Immature natural killer cell (primary cell): ENCODE results near the gene NQO1. TPM values are rescaled to one million over a fixed set of nuclear protein-coding genes. Genes with fewer than 3 reads are reported as not detected.
A peak's percentile ranks its signal among the peaks of the same experiment; 100 is the strongest.
"Not testable (repeated sequence)": the region's sequence is repeated elsewhere in the genome, so short reads cannot be mapped to it uniquely, and the experiment has no call there.

ENCODE experiments used
- DNase-seq, 3 donors: peaks; one replicate each; pipeline ENCODE4 v3.0.0; 2022; ENCODE audit warnings: mixed read lengths in 1 of 3
- H3K27ac Mint-ChIP-seq, 6 donors: one replicate each; pipeline ENCODE4 v1.8.0; 2020; ENCODE audit warnings: mixed read lengths in 6 of 6, mild to moderate bottlenecking in 5 of 6, inconsistent platforms in 4 of 6, moderate library complexity in 3 of 6
- H3K27me3 Mint-ChIP-seq, 3 donors: one replicate each; pipeline ENCODE4 v1.8.0; 2020 to 2021; ENCODE audit warnings: low read depth in 3 of 3, mild to moderate bottlenecking in 3 of 3, mixed read lengths in 3 of 3, moderate library complexity in 3 of 3, inconsistent platforms in 1 of 3
- H3K36me3 Mint-ChIP-seq, 3 donors: one replicate each; pipeline ENCODE4 v1.8.0; 2020; ENCODE audit warnings: mixed read lengths in 3 of 3, inconsistent platforms in 2 of 3, mild to moderate bottlenecking in 2 of 3
- H3K4me1 Mint-ChIP-seq, 2 donors: one replicate each; pipeline ENCODE4 v1.8.0; 2020; ENCODE audit warnings: inconsistent platforms in 2 of 2, mild to moderate bottlenecking in 2 of 2, mixed read lengths in 2 of 2, moderate library complexity in 1 of 2
- H3K4me3 Mint-ChIP-seq, 5 donors: one replicate each; pipeline ENCODE4 v1.8.0; 2020; ENCODE audit warnings: mild to moderate bottlenecking in 5 of 5, mixed read lengths in 5 of 5, inconsistent platforms in 3 of 5, moderate library complexity in 3 of 5
- H3K9me3 Mint-ChIP-seq, 6 donors: one replicate each; pipeline ENCODE4 v1.8.0; 2020; ENCODE audit warnings: mild to moderate bottlenecking in 6 of 6, mixed read lengths in 6 of 6, inconsistent platforms in 4 of 6, moderate library complexity in 3 of 6
- polyA plus RNA-seq, 3 donors: library from polyadenylated mRNA; unstranded; fragments of 300-500 nt; fragmentation: Illumina TruSeq; gene quantifications; one replicate each; pipeline ENCODE4 v1.2.3, GENCODE V29; 2021

The NQO1 gene
- polyA plus RNA-seq, 3 donors from 2014 or later: 12.8 to 14.6 (median 13.3) TPM

DNA sequence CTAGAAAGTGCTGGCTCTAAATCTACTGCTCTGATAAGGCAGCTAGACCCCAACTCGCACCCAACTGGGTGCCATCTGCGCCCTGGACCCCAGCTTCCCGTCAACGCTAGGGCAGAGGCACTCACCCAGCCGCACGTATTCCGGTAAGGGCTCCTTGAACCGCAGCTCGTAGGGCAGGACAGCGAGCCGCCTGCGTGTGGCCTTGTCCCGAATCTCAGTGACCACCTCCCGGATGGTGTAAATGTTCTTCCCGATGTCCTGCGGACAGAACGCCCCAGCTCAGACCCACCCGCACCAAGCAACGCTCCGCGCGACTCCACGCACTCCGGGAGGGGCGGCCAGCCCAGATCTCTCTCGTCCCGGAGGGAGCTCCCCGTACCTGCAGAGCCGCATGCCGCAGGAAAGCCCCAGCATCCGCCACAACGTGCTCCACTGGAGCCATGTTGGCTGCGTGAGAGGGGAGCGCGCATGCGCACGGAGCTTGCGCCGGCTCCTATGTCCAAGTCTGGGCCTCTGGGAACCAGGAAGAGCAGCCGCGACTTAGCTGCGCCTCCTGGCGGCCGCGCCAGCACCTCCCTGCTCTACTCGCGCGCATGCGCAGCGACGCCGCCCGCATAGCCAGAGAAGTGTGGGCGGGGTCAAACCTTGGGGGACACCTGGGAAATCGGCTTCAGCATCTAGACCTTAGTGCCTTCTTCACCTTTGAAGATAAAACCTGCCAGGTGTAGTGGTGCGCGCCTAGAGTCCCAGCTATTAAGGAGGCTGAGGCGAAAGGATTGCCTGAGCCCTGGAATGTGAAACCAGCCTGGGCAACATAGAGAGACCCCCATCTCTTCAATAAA lies 28.3 kb upstream of the NQO1 start, which contains the start of gene NOB1:
TSS of gene NOB1 (minus strand) at position 458 of the 842 bp plus-strand sequence. CDS start at position 442, 16 bp downstream.
- H3K27ac Mint-ChIP-seq: peak within 1 kb of the TSS; percentile 93 to 99 (median 96)
- DNase-seq: peak; percentile 96 to 97 (median 97)
- peaks cover 8 to 17% (median 10%) of the 10 kb centered on the region in 3 donors for H3K27me3 Mint-ChIP-seq
- H3K9me3 Mint-ChIP-seq: no peaks in the 10 kb centered on the region
- H3K36me3 Mint-ChIP-seq: peaks cover 0 to 6% (median 3%) of the 10 kb centered on the region in 3 donors
- peak within 1 kb of the TSS; percentile 99 to 100 (median 100) for H3K4me3 Mint-ChIP-seq
- peaks cover 30 to 33% of the 10 kb centered on the region in 2 donors for H3K4me1 Mint-ChIP-seq

DNA sequence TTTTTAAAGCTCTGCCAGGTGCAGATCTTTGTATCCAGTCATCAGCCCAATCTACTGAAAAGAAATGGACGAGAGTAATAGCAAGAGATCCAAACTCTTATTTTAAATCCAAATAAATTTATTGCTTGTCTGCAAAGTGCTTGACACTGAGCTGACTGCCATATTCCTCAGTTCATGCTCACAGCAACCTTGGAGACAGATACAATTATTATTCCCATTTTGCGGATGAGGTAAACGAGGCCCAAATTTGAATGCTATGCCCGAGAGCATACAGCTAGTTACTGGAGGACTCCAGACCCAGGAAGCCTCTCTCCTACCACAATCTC lies 27.7 kb upstream of the NQO1 start:
- no peak for DNase-seq
- Mint-ChIP-seq H3K9me3 (no peaks in the 10 kb centered on the region), H3K4me1 (peaks cover 30 to 33% of the 10 kb centered on the region in 2 donors), H3K27me3 (peaks cover 8 to 17% (median 10%) of the 10 kb centered on the region in 3 donors), H3K27ac (peak overlapping the region; percentile 35 to 99 (median 96)), H3K36me3 (peaks cover 4 to 10% (median 6%) of the 10 kb centered on the region in 3 donors), H3K4me3 (peak overlapping the region; percentile 99 to 100 (median 100))

DNA sequence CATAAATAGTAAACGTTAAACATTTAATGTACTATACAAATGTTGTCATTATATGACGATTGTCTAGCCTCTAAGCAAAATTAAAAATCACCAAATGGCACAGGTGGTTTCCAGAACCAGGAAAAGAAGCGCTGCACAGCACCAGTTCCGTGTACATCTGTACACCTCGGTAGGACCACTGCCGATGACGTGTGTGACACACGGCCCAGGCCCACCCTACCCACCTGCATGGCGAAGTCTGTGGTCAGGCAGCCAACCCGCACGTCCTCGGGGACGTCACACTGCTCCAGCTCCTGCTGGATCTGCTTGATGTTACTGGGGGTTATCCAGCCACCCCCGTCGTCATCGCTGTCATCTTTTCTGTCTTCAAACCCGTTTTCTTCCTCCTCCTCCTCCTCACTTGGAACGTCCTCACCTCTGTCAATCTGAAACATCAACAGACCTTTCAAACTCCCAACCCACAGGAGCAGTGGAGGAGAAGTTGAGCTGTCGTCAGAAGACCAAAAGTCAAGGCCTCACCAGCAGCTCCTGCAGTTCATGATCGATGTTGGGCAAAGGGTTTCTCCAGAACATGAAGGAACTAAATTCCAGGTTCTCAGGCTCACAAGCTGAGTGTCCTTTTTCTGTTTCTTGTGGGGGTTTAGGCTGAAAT lies 22.5 kb upstream of the NQO1 start:
- Mint-ChIP-seq H3K27ac (no peak overlapping the region), H3K9me3 (no peaks in the 10 kb centered on the region), H3K4me3 (no peak overlapping the region), H3K4me1 (peaks cover 17% of the 10 kb centered on the region in 2 donors), H3K27me3 (no peaks in the 10 kb centered on the region), H3K36me3 (peaks cover 19 to 36% (median 21%) of the 10 kb centered on the region in 3 donors)
- no peak for DNase-seq

DNA sequence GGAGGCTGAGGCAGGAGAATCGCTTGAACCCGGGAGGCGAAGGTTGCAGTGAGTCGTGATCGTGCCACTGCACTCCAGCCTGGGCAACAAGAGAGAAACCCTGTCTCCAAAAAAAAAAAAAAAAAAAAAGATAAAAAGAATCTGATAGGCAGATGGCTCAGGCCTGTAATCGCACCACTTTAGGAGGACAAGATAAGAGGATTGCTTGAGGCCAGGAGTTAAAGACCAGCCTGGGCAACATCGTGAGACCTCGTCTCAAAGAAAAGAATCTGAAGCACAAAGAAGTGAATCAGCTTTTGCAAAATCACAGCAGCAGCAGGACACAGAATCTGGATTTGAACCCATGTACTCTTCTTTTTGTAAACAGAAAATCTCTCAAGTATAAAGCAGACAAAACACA lies 20.8 kb upstream of the NQO1 start:
- DNase-seq: no peak
- H3K4me1 Mint-ChIP-seq: peaks cover 1 to 2% of the 10 kb centered on the region in 2 donors
- no peak overlapping the region for H3K4me3 Mint-ChIP-seq
- H3K27me3 Mint-ChIP-seq: no peaks in the 10 kb centered on the region
- peaks cover 24 to 53% (median 24%) of the 10 kb centered on the region in 3 donors for H3K36me3 Mint-ChIP-seq
- H3K9me3 Mint-ChIP-seq: no peaks in the 10 kb centered on the region
- peak overlapping the region in 1 of 6 donors; percentile 59 for H3K27ac Mint-ChIP-seq

DNA sequence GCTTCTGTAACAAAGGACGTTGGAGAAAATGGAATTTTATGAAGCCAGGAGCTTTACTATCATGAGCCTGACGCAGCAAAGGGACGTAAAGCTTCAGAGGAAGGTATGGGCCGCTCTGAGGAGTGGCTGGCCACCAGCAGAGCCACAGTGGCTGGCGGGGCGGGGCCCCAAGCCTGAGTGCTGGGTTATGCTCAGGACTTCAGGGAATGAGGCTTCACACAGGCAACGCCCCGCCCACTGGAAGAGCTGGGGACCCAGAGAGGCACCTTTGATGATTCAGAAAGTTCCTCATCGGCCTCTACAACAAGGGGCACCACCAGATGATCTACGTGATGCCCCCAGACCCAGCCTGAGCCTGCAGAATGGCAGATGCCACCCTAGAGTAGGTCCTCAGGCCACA lies 19.6 kb upstream of the NQO1 start:
- no peaks in the 10 kb centered on the region for H3K4me1 Mint-ChIP-seq
- no peaks in the 10 kb centered on the region for H3K27me3 Mint-ChIP-seq
- DNase-seq: no peak
- H3K36me3 Mint-ChIP-seq: peaks cover 24 to 60% (median 27%) of the 10 kb centered on the region in 3 donors
- H3K27ac Mint-ChIP-seq: no peak overlapping the region
- H3K4me3 Mint-ChIP-seq: no peak overlapping the region
- no peaks in the 10 kb centered on the region for H3K9me3 Mint-ChIP-seq

DNA sequence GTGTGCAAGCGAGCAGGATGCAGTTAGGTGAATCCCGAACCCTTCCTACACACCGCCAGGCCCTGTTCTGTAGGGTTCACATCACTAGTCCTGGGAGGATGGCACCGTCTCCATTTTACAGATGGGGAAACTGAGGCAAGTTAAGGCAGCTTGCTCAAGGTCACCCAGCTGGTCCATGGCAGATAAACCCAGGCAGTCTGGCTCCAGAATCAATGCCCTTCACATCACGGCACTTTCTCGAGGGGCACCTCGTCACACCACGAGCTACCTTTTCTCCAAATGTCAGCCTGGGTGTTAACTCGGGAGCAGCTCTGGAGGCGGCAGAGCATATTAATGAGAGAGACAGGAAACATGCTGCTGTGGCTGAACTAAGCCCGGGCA lies 18.9 kb upstream of the NQO1 start:
- H3K27ac Mint-ChIP-seq: no peak overlapping the region
- peaks cover 24 to 57% (median 30%) of the 10 kb centered on the region in 3 donors for H3K36me3 Mint-ChIP-seq
- no peaks in the 10 kb centered on the region for H3K27me3 Mint-ChIP-seq

DNA sequence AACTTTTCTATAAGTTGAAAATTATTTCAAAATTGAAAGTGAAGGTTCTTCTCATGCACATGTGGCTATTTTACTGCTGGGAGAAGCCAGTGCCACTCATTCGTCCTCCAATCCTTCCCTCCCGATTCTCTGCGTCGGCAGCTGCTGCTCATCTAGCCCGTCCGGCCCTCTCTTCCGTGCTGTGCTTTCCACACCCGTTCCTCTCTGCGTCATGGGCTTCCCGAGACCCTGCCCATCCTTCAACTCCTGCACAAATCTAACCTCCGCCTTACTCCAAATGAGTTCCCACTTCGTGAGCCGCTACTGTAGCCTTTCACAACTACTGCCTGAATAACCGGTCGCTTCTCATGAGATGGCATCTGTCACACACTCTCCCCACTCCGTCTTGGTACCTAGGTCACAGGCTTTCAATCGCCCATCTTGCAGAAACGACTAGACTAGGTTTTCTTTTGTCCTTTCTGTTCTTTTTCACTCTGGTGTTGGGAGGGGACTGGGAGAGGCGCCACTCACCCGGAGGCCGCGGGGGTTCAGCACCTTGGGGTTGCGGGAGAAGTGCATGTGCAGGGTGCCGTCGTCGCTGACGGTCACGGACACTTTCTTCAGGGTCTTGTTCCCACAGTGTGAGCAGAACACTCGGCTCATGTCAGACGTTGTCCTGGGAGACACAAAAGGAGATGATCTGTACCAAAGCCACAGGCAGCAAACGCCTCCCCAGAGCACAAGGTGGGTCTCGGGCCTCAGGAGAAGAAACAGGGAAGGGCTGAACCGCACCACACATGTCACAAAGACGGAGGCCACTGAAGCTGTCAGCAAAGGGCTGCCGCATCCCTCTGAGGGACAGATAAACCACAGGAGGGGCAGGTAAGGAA lies 18.2 kb upstream of the NQO1 start:
- Mint-ChIP-seq H3K27me3 (no peaks in the 10 kb centered on the region), H3K4me3 (no peak overlapping the region), H3K9me3 (no peaks in the 10 kb centered on the region), H3K36me3 (peaks cover 24 to 57% (median 31%) of the 10 kb centered on the region in 3 donors), H3K27ac (no peak overlapping the region), H3K4me1 (no peaks in the 10 kb centered on the region)
- DNase-seq: no peak

More for the DNA sequence above, 18.9 kb upstream of the NQO1 start:
- Mint-ChIP-seq H3K4me1 (no peaks in the 10 kb centered on the region), H3K9me3 (no peaks in the 10 kb centered on the region), H3K4me3 (no peak overlapping the region)
- no peak for DNase-seq

DNA sequence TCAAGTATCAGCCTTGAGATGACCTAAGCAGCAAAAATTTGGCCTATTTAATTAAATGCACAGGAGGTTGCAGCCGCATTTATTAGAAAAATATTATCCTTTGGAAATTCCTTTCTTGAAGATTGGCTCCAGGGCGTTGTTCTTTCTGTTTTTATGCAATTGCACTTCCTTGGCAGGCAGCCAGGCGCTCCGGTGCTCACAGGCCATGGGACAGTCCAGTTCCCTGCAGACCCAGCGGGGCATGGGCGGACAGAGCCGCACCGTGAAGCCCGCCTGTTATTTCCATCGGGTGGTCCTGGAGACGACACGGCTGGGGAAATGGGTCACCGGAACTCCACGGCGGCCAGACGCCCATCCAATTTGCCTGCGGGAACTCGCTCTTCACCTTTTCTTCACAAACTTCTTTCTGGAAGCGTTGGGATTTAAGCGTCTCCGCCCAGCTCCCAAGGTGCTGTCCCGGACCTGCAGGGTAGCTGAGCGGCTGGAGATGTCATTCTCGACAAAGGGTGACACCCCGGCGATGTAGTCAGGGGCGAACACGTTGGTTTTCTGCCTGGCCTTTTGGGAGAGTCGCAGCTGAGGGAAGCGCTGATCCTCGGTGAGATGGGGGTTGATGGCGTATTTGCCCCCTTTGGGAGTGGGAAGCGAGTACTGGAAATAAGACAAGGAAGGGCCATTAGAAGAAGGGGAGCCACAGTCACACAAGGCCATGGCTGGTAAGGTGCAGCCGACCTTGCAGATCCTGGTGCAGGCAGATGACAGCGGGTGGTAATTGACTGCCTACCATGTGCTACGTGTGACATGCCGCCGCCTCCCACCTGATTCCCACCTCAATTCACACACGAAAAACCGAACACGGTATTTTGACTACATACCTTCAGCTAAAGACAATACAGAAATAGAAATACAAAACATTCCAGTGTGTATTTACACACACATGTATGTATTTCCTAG lies 15.9 kb upstream of the NQO1 start:
- H3K36me3 Mint-ChIP-seq: peaks cover 10 to 37% (median 21%) of the 10 kb centered on the region in 3 donors
- no peak overlapping the region for H3K4me3 Mint-ChIP-seq
- H3K27ac Mint-ChIP-seq: peak overlapping the region in 1 of 6 donors; percentile 9
- H3K9me3 Mint-ChIP-seq: no peaks in the 10 kb centered on the region
- no peak for DNase-seq
- H3K4me1 Mint-ChIP-seq: no peaks in the 10 kb centered on the region
- H3K27me3 Mint-ChIP-seq: no peaks in the 10 kb centered on the region

DNA sequence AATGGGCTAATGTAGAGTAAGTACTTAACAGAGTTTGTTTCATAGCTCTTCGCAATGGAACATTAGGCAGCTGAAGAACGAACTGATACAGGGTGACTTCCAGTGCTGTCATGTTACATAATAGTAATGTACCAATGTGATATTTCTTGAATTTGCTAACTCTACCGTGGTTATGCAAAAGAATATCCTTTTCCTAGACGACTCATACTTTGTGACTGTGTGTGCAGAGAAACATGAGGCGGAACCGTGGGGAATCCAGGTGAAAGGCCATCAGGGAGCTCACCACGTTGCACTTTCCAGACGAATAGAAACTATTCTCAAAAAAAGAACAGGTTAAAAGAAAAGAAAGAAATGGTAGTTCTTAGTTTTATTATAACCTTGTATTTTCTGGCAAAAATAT lies 15.2 kb upstream of the NQO1 start:
- H3K9me3 Mint-ChIP-seq: no peaks in the 10 kb centered on the region
- no peak for DNase-seq
- H3K4me1 Mint-ChIP-seq: no peaks in the 10 kb centered on the region
- H3K27ac Mint-ChIP-seq: no peak overlapping the region
- H3K4me3 Mint-ChIP-seq: no peak overlapping the region
- H3K36me3 Mint-ChIP-seq: peaks cover 9 to 35% (median 20%) of the 10 kb centered on the region in 3 donors
- H3K27me3 Mint-ChIP-seq: no peaks in the 10 kb centered on the region

DNA sequence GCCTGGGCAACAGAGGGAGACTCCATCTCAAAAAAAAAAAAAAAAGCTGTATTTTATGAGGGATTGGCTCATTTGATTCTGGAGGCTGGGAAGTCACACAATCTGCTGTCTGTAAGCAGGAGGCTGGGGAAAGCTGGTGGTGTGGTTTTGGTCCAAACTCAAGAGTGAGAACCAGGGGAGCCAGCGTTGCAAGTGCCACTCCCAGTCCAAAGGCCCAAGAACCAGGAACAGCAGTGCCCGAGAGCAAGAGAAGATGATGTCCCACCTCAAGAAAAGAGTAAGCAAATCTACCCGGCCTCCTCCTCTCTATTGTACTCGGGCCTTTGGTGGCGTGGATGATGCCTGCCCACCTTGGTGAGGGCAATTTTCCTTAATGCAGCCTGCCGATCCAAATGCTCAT lies 5.7 kb upstream of the NQO1 start:
- no peak for DNase-seq
- Mint-ChIP-seq H3K27me3 (peaks cover under 1 to 2% (median 1%) of the 10 kb centered on the region in 3 donors), H3K4me3 (no peak overlapping the region), H3K4me1 (peaks cover 4 to 11% of the 10 kb centered on the region in 2 donors), H3K9me3 (no peaks in the 10 kb centered on the region), H3K36me3 (peaks cover 0 to 4% (median 0%) of the 10 kb centered on the region in 3 donors), H3K27ac (no peak overlapping the region)

DNA sequence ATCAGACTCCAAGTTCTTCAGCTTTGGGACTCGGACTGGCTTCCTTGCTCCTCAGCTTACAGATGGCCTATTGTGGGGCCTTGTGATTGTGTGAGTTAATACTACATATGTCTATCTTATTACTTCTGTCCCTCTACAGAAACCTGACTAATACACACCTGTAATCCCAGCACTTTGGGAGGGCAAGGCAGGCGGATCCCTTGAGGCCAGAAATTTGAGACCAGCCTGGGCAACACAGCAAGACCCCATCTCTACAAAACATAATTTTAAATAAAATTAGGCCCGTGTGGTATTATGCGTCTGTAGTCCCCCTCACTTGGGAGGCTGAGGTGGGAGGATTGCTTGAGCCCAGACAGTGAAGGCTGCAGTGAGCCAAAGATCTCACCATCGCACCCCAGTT lies 4.9 kb upstream of the NQO1 start:
- not testable (repeated sequence) for H3K27ac Mint-ChIP-seq, H3K36me3 Mint-ChIP-seq, H3K27me3 Mint-ChIP-seq, H3K4me3 Mint-ChIP-seq, H3K9me3 Mint-ChIP-seq, DNase-seq
- peaks cover 12 to 19% of the 10 kb centered on the region in 2 donors for H3K4me1 Mint-ChIP-seq

DNA sequence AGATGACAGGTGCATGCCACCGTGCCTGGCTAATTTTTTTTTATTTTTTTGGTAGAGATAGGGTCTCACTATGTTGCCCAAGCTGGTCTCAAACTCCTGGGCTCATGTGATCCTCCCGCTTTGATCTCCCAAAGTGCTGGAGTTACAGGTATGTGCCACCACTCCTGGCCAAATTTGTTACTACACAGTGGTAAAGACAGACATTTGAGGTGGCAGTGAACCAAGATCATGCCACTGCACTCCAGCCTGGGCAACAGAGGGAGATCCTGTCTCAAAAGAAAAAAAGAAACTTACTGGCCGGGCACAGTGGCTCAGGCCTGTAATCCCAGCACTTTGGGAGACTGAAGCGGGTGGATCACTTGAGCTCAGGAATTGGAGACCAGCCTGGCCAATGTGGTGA lies 2.7 kb upstream of the NQO1 start:
- not testable (repeated sequence) for H3K4me3 Mint-ChIP-seq, DNase-seq, H3K36me3 Mint-ChIP-seq, H3K27ac Mint-ChIP-seq, H3K9me3 Mint-ChIP-seq
- Mint-ChIP-seq H3K4me1 (peaks cover 28 to 33% of the 10 kb centered on the region in 2 donors), H3K27me3 (peaks cover 4 to 11% (median 10%) of the 10 kb centered on the region in 3 donors)

DNA sequence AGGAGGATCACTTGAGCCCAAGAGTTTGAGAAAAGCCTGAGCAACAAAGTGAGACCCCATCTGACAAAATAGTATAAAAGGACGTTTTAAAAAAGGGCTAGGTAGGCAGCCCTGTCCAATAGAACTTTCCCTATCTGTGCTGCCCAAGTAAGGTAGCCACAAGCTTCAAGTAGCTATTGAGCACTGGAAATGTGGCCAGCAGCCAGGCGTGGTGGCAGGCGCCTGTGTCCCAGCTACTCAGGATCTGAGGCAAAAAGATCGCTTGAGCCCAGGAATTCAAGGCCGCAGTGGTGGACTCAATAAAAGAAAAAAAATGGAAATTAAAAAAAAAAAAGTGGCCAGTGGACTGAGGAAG lies 1.5 kb upstream of the NQO1 start:
- H3K27me3 Mint-ChIP-seq: peaks cover 4 to 11% (median 10%) of the 10 kb centered on the region in 3 donors
- H3K4me3 Mint-ChIP-seq: peak overlapping the region in 3 of 5 donors; percentile 7 to 97 (median 36)
- H3K27ac Mint-ChIP-seq: peak overlapping the region in 1 of 6 donors; percentile 50
- H3K36me3 Mint-ChIP-seq: peaks cover 0 to 4% (median 0%) of the 10 kb centered on the region in 3 donors
- peaks cover 28 to 33% of the 10 kb centered on the region in 2 donors for H3K4me1 Mint-ChIP-seq
- H3K9me3 Mint-ChIP-seq: no peaks in the 10 kb centered on the region
- DNase-seq: no peak
